ENCODE results near the gene TLCD2. TPM values are rescaled to one million over a fixed set of nuclear protein-coding genes. Genes with fewer than 3 reads are reported as not detected.

The TLCD2 gene, protein sequence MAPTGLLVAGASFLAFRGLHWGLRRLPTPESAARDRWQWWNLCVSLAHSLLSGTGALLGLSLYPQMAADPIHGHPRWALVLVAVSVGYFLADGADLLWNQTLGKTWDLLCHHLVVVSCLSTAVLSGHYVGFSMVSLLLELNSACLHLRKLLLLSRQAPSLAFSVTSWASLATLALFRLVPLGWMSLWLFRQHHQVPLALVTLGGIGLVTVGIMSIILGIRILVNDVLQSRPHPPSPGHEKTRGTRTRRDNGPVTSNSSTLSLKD
- total RNA-seq: 5.2 and 5.7 TPM in 2 replicates

DNA sequence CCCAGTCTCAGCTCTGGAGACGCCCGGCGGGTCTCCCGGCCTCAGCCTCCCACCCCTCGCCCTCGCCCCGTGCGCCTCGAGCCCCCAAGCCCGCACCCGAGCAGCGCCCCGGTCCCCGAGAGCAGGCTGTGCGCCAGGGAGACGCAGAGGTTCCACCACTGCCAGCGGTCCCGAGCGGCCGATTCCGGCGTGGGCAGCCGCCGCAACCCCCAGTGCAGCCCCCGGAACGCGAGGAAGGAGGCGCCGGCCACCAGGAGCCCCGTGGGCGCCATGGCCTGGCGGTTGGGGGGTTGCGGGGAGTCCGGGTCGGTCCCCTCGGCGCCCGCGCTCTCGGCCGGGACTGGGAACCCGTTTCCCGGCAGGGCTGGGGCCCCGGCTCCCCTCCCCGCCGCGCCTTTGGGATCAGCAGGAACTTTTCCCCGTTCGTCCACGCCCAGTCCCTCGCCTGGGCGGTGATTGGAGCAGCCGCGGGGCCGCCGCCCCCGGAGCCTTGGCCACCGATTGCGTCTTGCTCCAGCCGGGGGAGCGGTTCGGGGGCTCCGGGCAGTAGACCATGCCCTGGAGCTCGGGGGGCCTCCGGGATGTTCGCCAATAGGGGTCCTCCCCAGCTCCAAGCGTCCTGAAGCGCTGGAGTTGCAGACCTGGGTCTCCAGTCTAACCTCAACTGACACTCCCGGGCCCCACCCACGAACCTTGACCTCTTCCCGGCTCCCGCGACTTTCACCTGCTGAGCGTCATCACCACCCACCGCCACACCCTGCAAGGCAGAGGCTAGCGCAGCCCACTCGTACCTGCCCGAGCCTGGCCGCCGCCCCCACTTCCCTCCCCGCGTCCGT is at the start of gene TLCD2:
Gene TLCD2, minus strand, starts transcription at position 407 of the 836 bp plus-strand sequence. Its CDS starts 135 bp downstream, at position 272.

DNA sequence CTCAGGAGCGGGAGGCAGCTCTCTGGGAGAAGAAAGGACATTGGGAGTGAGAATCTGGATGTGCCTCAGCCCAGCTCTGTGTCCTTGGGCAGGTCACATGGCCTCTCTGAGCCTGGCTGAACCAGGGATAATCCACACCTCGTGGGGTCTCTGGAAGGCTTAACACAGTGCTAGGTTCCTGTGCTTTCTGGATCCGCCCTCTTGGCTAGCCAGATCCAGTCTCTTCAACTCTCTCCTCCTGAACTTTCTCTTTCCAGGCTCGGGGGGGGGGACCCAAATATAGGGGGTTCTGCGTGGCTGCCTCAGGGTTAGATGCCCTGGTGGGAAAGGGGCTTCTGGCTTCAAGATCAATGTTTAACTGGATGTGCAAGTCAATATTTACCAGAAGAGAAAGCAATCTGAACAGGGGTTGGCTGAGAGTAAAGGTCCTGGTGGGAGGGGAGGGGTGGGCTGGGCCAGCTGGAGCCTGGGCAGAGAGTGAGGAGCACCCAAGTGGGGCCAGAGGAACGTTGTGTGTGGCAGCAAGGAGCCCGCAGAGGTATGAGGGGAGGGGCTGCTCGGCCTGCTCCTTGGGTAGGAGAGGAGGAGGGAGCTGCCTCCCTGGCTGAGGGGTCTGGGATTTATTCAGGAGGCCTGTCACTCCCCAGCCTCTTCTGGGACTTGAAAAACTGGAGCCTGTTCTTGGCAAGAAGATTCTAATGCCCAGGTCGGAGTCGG is 32.4 kb upstream of the TLCD2 start, which contains the start of gene SERPINF2:
Gene SERPINF2, plus strand, starts transcription at position 501 of the 717 bp plus-strand sequence. CDS start 2,125 bp downstream, outside the sequence.

GRCh38 chr17:1724351-1724868 is 14.2 kb upstream of the TLCD2 start, which contains the start of gene WDR81:
WDR81 (plus strand) TSS chr17:1724704; CDS start chr17:1724960, 256 bp downstream.

GRCh38 chr17:1684378-1685189 is 25.6 kb downstream of the TLCD2 start, which contains the start of gene PRPF8:
PRPF8 (minus strand) TSS chr17:1684867; CDS start chr17:1684571, 296 bp downstream.

Other genes starting within 250 kb of the TLCD2 start
- 335 and 338 TPM in 2 replicates for gene MYO1C, start 217.7 kb downstream of the TLCD2 start, total RNA-seq
- 50.2 and 55.8 TPM in 2 replicates for gene INPP5K, start 193.8 kb downstream of the TLCD2 start, total RNA-seq
- 23.2 and 25.6 TPM in 2 replicates for gene PITPNA, start 147.6 kb downstream of the TLCD2 start, total RNA-seq
- gene SLC43A2, start 81.5 kb downstream of the TLCD2 start, total RNA-seq: 6.0 and 8.5 TPM in 2 replicates
- gene SCARF1, start 64.6 kb downstream of the TLCD2 start, total RNA-seq: 0.49 and 0.61 TPM in 2 replicates
- 3.7 and 6.3 TPM in 2 replicates for gene RILP, start 60.5 kb downstream of the TLCD2 start, total RNA-seq
- 137 and 162 TPM in 2 replicates for gene PRPF8, start 25.5 kb downstream of the TLCD2 start, total RNA-seq
- 35.8 and 39.6 TPM in 2 replicates for gene WDR81, start 14.3 kb upstream of the TLCD2 start, total RNA-seq
- gene SERPINF2, start 32.5 kb upstream of the TLCD2 start, total RNA-seq: under 0.01 TPM in 1 of 2 replicates, not detected in the other
- gene SERPINF1, start 51.7 kb upstream of the TLCD2 start, total RNA-seq: 106 and 148 TPM in 2 replicates
- 7.7 and 8.4 TPM in 2 replicates for gene SMYD4, start 119.5 kb upstream of the TLCD2 start, total RNA-seq
- 10.1 and 11.7 TPM in 2 replicates for gene RPA1, start 119.6 kb upstream of the TLCD2 start, total RNA-seq